ENCODE data around the gene KCP. TPM values are rescaled to one million over a fixed set of nuclear protein-coding genes. Genes with fewer than 3 reads are reported as not detected.

Gene KCP
- total RNA-seq, 1 experiment from 2014 or later = 0.68 TPM

GRCh38 chr7:128882134-128882533 is 28.4 kb downstream of the KCP start:
- Mint-ChIP-seq H3K27me3 (ENCODE audit: insufficient read depth, unreplicated experiment) (no peaks in the 10 kb centered on the region), H3K9me3 (ENCODE audit: unreplicated experiment) (no peaks in the 10 kb centered on the region), H3K4me1 (ENCODE audit: insufficient read depth, unreplicated experiment) (no peaks in the 10 kb centered on the region), H3K36me3 (ENCODE audit: insufficient read depth, unreplicated experiment) (no peaks in the 10 kb centered on the region), H3K4me3 (ENCODE audit: unreplicated experiment) (no peak overlapping the region), H3K27ac (ENCODE audit: low read depth, unreplicated experiment) (no peak overlapping the region)
- ChIA-PET POLR2A (no interaction called here), CTCF (interaction anchor here (0.6 to 3.9 kb wide), 9 partner anchors 8 to 407 kb away, joined by 3 to 32 read pairs (median 6); partner anchors contain the start of gene ATP6V1F)
- no peak for DNase-seq (ENCODE audit: unreplicated experiment)
- intact Hi-C loops (cut with micrococcal nuclease) = loop anchor here (5.0 kb wide), 2 partner anchors 405 to 455 kb away; partner anchors contain the start of gene METTL2B
- TF ChIP-seq CTCF (IDR thresholded peaks at IDR 0.05; ENCODE audit: unreplicated experiment) = no peak
- BruUV-seq (replicated peaks) = no TSS peak

GRCh38 chr7:128881458-128882125 is 28.9 kb downstream of the KCP start:
- TF ChIP-seq CTCF (IDR thresholded peaks at IDR 0.05; ENCODE audit: unreplicated experiment) = no peak
- ChIA-PET CTCF (interaction anchor here (0.6 to 3.9 kb wide), 12 partner anchors 19 to 407 kb away, joined by 3 to 32 read pairs (median 4); partner anchors contain the start of gene ATP6V1F), POLR2A (interaction anchor here (1.8 kb wide), 1 partner anchor 13 kb away, joined by 5 read pairs; no protein-coding TSS in a partner anchor)
- H3K4me3 Mint-ChIP-seq (ENCODE audit: unreplicated experiment) = no peak overlapping the region
- H3K4me1 Mint-ChIP-seq (ENCODE audit: insufficient read depth, unreplicated experiment) = no peaks in the 10 kb centered on the region
- no peaks in the 10 kb centered on the region for H3K27me3 Mint-ChIP-seq (ENCODE audit: insufficient read depth, unreplicated experiment)
- no peak for DNase-seq (ENCODE audit: unreplicated experiment)
- intact Hi-C loops (cut with micrococcal nuclease) = loop anchor here (5.0 kb wide), 2 partner anchors 404 to 454 kb away; partner anchors contain the start of gene METTL2B
- H3K36me3 Mint-ChIP-seq (ENCODE audit: insufficient read depth, unreplicated experiment) = no peaks in the 10 kb centered on the region
- no peaks in the 10 kb centered on the region for H3K9me3 Mint-ChIP-seq (ENCODE audit: unreplicated experiment)
- no TSS peak for BruUV-seq (replicated peaks)
- no peak overlapping the region for H3K27ac Mint-ChIP-seq (ENCODE audit: low read depth, unreplicated experiment)

GRCh38 chr7:128880791-128881457 is 29.6 kb downstream of the KCP start:
- H3K4me1 Mint-ChIP-seq (ENCODE audit: insufficient read depth, unreplicated experiment) = no peaks in the 10 kb centered on the region
- no peak overlapping the region for H3K27ac Mint-ChIP-seq (ENCODE audit: low read depth, unreplicated experiment)
- no peaks in the 10 kb centered on the region for H3K36me3 Mint-ChIP-seq (ENCODE audit: insufficient read depth, unreplicated experiment)
- DNase-seq (ENCODE audit: unreplicated experiment) = no peak
- H3K27me3 Mint-ChIP-seq (ENCODE audit: insufficient read depth, unreplicated experiment) = no peaks in the 10 kb centered on the region
- H3K9me3 Mint-ChIP-seq (ENCODE audit: unreplicated experiment) = no peaks in the 10 kb centered on the region
- intact Hi-C loops (cut with micrococcal nuclease) = loop anchor here (5.0 kb wide), 2 partner anchors 404 to 454 kb away; partner anchors contain the start of gene METTL2B
- BruUV-seq (replicated peaks) = no TSS peak
- ChIA-PET POLR2A (interaction anchor here (0.6 to 1.8 kb wide), 2 partner anchors 12 to 17 kb away, joined by 3 to 5 read pairs; no protein-coding TSS in a partner anchor), CTCF (interaction anchor here (0.6 to 3.9 kb wide), 15 partner anchors 10 to 406 kb away, joined by 3 to 32 read pairs (median 4); partner anchors contain the start of gene ATP6V1F)
- H3K4me3 Mint-ChIP-seq (ENCODE audit: unreplicated experiment) = no peak overlapping the region
- no peak for TF ChIP-seq CTCF (IDR thresholded peaks at IDR 0.05; ENCODE audit: unreplicated experiment)
